NCI-H2171 (cell line): ENCODE data around the gene KRT13.
A peak's percentile ranks its signal among the peaks of the same experiment; 100 is the strongest.

Experiments used
- DNase-seq: peaks from one replicate; lab custom pipeline; 2025; lab: John Stamatoyannopoulos, UW

The KRT13 gene

GRCh38 chr17:41537614-41537954 is 32.2 kb upstream of the KRT13 start:
- no peak for DNase-seq

DNA sequence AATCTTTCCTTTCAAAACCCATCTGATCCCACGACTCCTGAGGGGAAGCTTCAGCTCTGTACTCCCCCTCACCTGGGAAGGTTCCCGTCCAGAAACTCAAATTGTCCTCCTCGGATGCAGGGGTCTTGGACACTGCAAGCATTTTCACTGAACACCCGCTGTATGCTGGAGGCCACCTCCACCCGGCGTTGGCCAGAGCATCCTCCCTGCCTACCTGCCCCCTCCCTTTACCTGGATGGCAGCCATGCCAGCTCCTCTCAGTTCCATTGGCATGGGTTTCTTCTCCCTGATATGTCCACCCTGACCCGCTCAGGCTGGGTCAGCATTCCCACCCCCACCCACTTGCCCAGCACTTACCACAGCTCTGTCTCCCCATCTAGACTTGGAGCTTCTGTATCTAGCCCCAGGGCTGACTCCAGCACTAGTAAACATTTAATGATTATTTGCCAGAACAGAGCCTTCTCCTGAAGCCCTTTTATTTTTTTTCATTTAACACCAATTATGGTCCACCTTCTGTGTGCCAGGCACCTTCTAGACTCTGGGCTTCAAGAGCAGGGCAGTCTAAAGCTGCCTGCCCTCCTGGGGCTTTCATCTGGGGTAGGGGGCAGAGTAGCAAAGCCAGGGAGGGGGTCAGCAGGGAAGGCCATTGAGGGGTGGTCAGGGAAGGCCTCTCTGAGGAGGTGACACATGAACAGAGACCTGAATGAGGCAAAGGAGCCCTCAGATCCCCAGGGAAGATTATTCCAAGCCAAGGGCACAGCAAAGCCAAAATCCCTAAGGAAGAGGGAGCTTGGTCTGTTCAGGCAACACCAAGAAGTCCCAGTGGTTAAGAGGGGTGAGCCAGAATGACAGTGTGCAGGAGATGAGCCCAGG is 31.6 kb upstream of the KRT13 start:
- no peak for DNase-seq

- DNase-seq, result no peak
These were observed 30.5 kb upstream of the KRT13 start for GRCh38 chr17:41535764-41536481.

DNA sequence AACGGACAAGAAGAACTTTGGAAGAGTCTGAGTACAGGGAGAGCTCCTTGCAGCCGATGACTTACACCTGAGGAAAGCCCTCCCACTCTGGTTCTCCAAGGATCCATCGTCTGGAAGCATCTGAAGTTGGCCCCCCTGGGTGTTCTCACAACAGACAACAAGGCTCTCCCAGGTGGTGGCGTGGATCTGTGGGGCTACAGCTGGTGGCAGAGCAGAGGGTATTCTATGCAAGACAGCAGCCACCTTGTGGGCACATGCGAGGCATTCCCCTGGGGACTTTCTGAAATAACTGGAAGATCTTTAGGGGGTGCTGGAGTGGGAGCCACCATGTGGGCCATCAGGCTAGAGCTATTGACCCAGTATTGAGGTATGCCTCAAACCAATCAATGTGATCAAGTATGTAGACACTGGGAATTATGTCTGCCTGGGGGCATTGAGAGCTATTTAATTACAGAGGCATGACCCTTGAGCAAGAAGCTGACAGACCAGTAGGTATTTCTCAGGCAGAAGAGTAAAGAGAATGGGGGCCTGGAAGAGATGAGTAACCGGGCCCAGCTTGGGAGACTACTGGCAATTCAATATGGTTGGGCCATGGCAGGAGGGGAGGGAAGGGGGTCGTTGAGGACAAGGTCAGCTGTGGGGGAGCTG is 29.6 kb upstream of the KRT13 start:
- DNase-seq, result no peak

DNA sequence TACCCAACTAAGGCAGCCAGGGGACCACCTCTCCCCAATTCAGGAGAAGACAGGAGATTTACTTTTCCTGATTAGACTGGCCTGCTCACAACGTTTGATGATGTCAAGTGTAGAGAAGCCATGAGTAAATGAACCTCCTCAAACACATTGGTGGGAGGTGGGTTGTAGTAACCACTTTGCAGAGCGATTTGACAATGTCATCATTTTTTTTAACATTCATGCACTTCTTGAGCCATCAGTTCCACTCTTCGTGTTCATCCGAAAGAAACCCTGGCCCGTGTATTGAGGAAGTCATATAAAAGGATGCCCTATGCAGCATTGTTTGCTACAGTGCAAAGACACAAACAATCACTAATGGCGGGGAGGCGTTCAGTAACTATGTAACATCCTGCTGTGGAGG is 28.2 kb upstream of the KRT13 start:
- no peak for DNase-seq

DNA sequence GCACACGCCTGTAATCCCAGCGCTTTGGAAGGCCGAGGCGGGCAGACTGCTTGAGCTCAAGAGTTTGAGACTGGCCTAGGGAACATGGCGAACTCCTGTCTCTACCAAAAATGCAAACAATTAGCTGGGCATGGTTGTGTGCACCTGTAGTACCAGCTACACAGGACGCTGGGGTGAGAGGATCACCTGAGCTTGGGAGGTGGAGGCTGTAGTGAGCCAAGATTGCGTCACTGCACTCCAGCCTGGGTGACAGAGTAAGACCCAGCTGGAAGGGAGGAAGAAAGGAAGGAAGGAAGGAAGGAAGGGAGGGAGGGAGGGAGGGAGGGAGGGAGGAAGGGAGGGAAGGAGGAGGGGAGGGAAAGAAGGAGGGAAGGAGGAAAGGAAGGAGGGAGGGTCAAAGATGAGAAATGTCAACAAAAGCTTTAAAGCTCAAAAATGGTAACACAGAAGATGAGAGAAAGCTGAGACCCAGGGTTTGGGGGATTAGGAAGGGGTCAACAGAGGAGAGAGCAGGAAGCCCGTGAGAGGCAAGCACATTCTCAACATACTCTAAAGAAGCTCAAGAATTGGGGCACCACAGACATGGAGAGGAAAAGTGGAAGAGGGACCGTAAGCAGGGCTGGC is 27.6 kb upstream of the KRT13 start:
- no peak for DNase-seq

DNA sequence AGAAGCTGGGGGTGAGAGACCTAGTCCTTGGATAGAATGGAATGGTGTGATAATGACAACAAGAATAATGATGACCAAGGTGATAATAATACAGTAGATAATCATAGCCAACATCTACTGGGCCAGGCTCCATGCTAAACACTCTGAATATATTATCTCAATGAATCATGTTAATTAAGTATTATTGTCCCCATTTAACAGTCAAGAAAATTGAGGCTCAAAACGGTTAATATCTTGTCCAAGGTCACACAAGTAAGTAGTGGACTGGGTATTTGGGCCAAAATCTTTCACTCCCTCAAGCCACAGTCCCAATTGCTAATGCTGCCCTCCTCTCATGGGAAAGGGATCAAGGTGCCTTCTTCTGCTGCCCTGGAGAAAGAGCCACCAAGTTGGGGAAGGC is 26.6 kb upstream of the KRT13 start:
- DNase-seq, result no peak

- no peak for DNase-seq
These were observed 24.9 kb upstream of the KRT13 start for GRCh38 chr17:41530062-41531048.

DNA sequence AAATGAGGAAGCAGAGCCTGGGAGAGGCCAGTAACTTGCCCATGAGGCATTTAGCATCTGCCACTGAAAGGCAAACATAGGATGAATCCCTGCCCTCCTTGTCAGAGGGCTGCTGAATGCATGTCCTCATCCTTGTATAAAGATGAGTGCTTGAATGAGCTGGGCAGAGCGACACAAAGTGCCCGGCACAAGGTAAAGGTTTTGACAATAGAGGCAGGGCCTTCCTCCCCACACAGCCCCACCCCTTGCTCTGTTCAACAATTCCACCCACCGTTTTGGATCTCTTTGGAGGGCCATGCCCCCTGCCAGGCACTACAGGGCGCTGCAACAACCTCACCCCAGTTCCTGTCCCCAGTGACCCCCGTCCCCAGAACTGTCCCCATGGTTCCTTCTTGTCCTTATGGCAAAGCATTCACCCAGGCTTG is 24.1 kb upstream of the KRT13 start:
- DNase-seq, result no peak

DNA sequence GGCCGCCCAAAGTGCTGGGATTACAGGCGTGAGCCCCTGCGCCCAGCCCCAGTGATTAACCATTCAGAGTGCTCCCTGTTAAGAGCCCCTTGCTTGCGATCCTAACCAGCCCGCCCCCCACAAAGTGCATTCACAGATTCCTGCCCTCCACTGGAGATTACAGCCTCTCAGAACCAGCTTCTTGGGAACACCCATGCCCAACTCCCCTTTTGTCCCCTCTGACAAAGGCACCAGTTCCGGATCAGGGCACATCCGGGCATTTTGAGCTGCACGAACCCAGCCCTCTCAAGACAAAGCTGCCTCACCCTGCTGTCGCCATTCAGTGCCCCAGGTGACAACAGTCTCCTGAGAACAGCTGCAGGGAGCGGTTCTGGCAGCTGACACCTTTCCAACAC is 23.5 kb upstream of the KRT13 start:
- DNase-seq, result no peak

- DNase-seq, result peak; percentile 19
These were observed 21.9 kb upstream of the KRT13 start for GRCh38 chr17:41527063-41528023.

GRCh38 chr17:41524261-41524660 is 18.8 kb upstream of the KRT13 start:
- DNase-seq, result no peak

GRCh38 chr17:41523787-41524186 is 18.4 kb upstream of the KRT13 start:
- DNase-seq, result no peak

- DNase-seq, result no peak
These were observed 17.8 kb upstream of the KRT13 start for GRCh38 chr17:41523225-41523593.

DNA sequence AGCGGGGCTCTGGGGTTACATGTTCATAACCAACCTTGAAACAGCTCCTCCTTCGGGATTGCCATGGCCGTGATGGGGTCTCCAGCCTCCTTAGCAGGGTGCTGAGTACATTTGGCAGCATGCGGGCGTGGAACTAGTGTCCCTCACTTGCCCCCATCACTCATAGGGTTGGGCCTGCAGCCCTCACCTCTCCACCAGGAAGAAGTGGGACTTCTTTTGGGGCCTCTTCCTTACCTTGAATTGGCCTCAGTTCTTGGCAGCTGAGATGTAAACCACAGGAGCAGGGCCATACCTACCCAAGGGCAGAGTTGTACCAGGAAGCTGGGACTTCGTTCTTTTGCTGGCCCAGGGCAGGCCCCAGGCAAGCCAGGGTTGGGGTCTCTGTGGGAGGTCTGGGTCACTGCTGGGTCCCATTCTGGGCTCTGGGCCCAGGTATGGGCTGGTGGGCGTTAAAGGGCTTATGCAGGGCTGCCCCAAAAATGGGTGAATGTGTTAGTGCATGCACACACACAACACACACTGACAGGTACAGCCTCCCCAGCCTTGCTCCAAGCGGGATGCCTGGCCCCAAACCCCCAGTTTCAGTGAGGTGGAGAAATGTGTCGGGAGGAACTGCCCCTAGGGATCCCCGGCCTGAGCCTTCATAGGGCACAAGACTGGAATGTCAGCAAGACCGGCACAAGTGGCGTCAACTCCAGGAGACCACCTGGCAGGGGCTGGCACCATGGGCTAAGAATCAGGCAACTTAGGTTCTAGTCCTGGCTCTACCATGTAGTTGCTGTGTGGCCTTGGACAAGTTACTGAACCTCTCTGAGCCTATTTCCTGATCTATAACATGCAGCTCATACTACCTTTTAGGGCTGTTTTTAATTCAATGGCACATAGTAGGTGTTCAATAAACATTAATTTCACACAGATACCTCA is 17.2 kb upstream of the KRT13 start:
- no peak for DNase-seq

DNA sequence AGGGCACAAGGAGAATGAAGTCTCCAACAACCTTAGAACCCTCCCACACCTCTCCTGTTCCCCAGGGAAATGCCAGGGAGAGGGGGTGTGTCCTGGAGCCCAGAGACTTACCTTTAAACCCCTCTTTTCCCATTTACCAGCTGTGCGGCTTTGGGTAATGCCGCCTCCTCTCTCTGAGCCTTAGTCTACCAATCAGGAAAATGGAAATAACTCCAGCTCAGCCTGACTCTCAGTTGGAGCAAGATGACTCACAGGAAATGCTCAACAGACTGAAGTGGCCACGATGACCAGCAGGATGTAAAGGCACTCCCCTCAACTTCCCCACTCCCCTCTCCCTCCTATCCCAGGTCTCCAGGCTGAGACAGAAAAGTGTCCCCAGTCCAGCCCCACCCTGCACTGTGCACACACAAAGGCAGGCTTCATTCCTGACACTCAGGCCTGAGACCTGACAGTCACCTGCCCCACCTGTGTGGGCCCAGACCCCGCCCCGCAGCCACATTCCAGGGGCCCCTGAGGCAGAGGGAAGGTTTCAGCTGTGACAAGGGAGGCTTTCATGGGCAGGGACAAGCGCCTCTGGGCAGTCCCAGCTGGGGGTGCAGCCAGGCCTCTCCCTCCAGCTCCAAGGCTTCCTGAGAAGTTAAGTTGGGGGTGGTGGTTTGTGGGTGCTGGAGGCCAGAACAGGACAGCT is 16.3 kb upstream of the KRT13 start:
- no peak for DNase-seq

GRCh38 chr17:41520821-41521521 is 15.6 kb upstream of the KRT13 start:
- peak; percentile 17 for DNase-seq
